ENCODE data around the gene LMNTD2.

The LMNTD2 gene

GRCh38 chr11:556662-557256, 3.8 kb downstream of the LMNTD2 start:
- DNase-seq (ENCODE audit: extremely low read depth, insufficient read length) = no peak
- no peak for TF ChIP-seq CTCF (IDR thresholded peaks at IDR 0.05; ENCODE audit: insufficient read depth, low read length, poor library complexity, severe bottlenecking)
- Histone ChIP-seq H3K36me3 (ENCODE audit: control insufficient read depth, insufficient read depth, low read length) (no peaks in the 10 kb centered on the region), H3K27me3 (replicated peaks; ENCODE audit: control insufficient read depth, insufficient read depth, low read length) (peaks cover 2% of the 10 kb centered on the region), H3K4me3 (replicated peaks; ENCODE audit: low read depth, low read length) (no peak overlapping the region)

- H3K4me3 ChIP-seq (replicated peaks; ENCODE audit: low read depth, low read length) = no peak overlapping the region
These were observed 4.5 kb downstream of the LMNTD2 start for GRCh38 chr11:555780-556661.

GRCh38 chr11:555227-555779, 5.2 kb downstream of the LMNTD2 start:
- TF ChIP-seq CTCF (IDR thresholded peaks at IDR 0.05; ENCODE audit: insufficient read depth, low read length, poor library complexity, severe bottlenecking) = no peak
- peaks cover 2% of the 10 kb centered on the region for H3K27me3 ChIP-seq (replicated peaks; ENCODE audit: control insufficient read depth, insufficient read depth, low read length)
- DNase-seq (ENCODE audit: extremely low read depth, insufficient read length) = no peak
- H3K36me3 ChIP-seq (ENCODE audit: control insufficient read depth, insufficient read depth, low read length) = no peaks in the 10 kb centered on the region
- peak overlapping the region; percentile 39 for H3K4me3 ChIP-seq (replicated peaks; ENCODE audit: low read depth, low read length)

More at GRCh38 chr11:555780-556661, 4.5 kb downstream of the LMNTD2 start:
- no peak for DNase-seq (ENCODE audit: extremely low read depth, insufficient read length)
- H3K36me3 ChIP-seq (ENCODE audit: control insufficient read depth, insufficient read depth, low read length) = no peaks in the 10 kb centered on the region
- no peak for TF ChIP-seq CTCF (IDR thresholded peaks at IDR 0.05; ENCODE audit: insufficient read depth, low read length, poor library complexity, severe bottlenecking)
- peaks cover 2% of the 10 kb centered on the region for H3K27me3 ChIP-seq (replicated peaks; ENCODE audit: control insufficient read depth, insufficient read depth, low read length)

GRCh38 chr11:554428-555226, 5.9 kb downstream of the LMNTD2 start:
- peak; percentile 68 for TF ChIP-seq CTCF (IDR thresholded peaks at IDR 0.05; ENCODE audit: insufficient read depth, low read length, poor library complexity, severe bottlenecking)
- no peaks in the 10 kb centered on the region for H3K36me3 ChIP-seq (ENCODE audit: control insufficient read depth, insufficient read depth, low read length)
- DNase-seq (ENCODE audit: extremely low read depth, insufficient read length) = peak; percentile 82

GRCh38 chr11:553988-554340, 6.6 kb downstream of the LMNTD2 start:
- no peak overlapping the region for H3K4me3 ChIP-seq (replicated peaks; ENCODE audit: low read depth, low read length)

More at GRCh38 chr11:554428-555226, 5.9 kb downstream of the LMNTD2 start:
- Histone ChIP-seq H3K27me3 (replicated peaks; ENCODE audit: control insufficient read depth, insufficient read depth, low read length) (peaks cover 2% of the 10 kb centered on the region), H3K4me3 (replicated peaks; ENCODE audit: low read depth, low read length) (peak overlapping the region; percentile 49)

More at GRCh38 chr11:553988-554340, 6.6 kb downstream of the LMNTD2 start:
- DNase-seq (ENCODE audit: extremely low read depth, insufficient read length) = no peak
- peaks cover 2% of the 10 kb centered on the region for H3K27me3 ChIP-seq (replicated peaks; ENCODE audit: control insufficient read depth, insufficient read depth, low read length)
- TF ChIP-seq CTCF (IDR thresholded peaks at IDR 0.05; ENCODE audit: insufficient read depth, low read length, poor library complexity, severe bottlenecking) = no peak
- no peaks in the 10 kb centered on the region for H3K36me3 ChIP-seq (ENCODE audit: control insufficient read depth, insufficient read depth, low read length)

Measured in GM06990 (cell line).